ENCODE data around the gene TMEM80. TPM values are rescaled to one million over a fixed set of nuclear protein-coding genes. Genes with fewer than 3 reads are reported as not detected.

The TMEM80 gene
- total and polyA plus RNA-seq, 9 of the 15 experiments (the other 6 are each of a cell fraction or from before 2014, with no cell fraction given), result 5.1 to 30.1 (median 12.4) TPM

DNA sequence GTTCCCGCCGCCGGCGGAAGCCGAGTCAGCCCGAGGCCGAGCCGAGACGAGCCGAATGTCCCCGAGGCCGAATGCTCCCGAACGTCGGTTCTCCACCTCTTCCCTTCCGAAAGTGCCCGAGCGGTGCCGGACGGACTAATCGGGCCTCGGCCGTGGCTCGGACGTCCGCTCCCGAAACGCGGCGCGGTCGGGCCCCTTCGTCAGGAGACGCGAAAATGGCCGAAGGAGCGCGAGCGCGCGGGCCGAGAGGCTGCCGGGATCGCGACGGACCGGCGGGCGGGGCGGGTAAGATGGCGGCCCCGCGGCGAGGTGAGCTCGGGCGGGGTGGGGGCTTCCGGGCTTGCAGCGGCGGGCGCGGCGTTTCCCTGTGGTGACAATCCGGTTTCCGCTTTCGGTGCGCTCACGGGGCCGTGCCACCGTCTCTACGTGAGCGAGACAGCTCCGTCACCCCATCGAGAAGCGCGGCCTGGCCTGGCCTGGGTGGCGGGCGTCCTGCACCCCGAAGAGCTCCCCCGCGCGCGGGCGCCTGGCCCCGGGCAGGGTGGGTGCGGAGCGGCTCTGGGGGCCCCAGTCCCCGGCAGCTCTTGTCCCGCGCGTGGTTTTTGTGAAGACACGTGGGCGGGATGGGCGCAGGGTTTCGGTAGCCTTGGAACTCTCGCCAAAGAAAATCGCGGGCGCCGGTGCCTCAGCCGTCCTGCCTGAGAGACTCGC lies at the start of gene TMEM80 (continued):
- TF ChIP-seq, protein P1, sequence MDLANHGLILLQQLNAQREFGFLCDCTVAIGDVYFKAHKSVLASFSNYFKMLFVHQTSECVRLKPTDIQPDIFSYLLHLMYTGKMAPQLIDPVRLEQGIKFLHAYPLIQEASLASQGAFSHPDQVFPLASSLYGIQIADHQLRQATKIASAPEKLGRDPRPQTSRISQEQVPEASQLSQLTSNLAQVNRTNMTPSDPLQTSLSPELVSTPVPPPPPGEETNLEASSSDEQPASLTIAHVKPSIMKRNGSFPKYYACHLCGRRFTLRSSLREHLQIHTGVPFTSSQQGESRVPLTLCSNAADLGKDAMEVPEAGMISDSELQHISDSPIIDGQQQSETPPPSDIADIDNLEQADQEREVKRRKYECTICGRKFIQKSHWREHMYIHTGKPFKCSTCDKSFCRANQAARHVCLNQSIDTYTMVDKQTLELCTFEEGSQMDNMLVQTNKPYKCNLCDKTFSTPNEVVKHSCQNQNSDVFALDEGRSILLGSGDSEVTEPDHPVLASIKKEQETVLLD (IDR thresholded peaks at IDR 0.05), result no peak
- TF ChIP-seq CBX3 (IDR thresholded peaks at IDR 0.05; ENCODE audit: borderline replicate concordance in 1 of 2, low read length in 2 of 2) (no peak), ZNF79 (CRISPR knock-in tag; IDR thresholded peaks at IDR 0.05; ENCODE audit: low read depth) (no peak), SMC3 (conservative IDR thresholded peaks at IDR 0.05; ENCODE audit: insufficient read depth, low read depth, low read length) (no peak), NR2C1 (IDR thresholded peaks at IDR 0.05) (no peak), NR2C1 (tag; IDR thresholded peaks at IDR 0.05) (no peak), ZNF134 (CRISPR knock-in tag; conservative IDR thresholded peaks at IDR 0.05) (no peak), SRSF7 (optimal IDR thresholded peaks at IDR 0.05; ENCODE audit: low read depth, low read length) (no peak), NCOA6 (IDR thresholded peaks at IDR 0.05) (no peak), TBP (optimal IDR thresholded peaks at IDR 0.05; ENCODE audit: low read depth, low read length) (peak; percentile 57)
- TF ChIP-seq, protein P2, sequence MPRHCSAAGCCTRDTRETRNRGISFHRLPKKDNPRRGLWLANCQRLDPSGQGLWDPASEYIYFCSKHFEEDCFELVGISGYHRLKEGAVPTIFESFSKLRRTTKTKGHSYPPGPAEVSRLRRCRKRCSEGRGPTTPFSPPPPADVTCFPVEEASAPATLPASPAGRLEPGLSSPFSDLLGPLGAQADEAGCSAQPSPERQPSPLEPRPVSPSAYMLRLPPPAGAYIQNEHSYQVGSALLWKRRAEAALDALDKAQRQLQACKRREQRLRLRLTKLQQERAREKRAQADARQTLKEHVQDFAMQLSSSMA (CRISPR knock-in tag; IDR thresholded peaks at IDR 0.05), result 0 out of 2 replicates have a peak, but pooled peaks have one; percentile 46
- TF ChIP-seq, protein P3, sequence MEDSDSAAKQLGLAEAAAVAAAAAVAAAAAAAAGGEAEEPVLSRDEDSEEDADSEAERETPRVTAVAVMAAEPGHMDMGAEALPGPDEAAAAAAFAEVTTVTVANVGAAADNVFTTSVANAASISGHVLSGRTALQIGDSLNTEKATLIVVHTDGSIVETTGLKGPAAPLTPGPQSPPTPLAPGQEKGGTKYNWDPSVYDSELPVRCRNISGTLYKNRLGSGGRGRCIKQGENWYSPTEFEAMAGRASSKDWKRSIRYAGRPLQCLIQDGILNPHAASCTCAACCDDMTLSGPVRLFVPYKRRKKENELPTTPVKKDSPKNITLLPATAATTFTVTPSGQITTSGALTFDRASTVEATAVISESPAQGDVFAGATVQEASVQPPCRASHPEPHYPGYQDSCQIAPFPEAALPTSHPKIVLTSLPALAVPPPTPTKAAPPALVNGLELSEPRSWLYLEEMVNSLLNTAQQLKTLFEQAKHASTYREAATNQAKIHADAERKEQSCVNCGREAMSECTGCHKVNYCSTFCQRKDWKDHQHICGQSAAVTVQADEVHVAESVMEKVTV (CRISPR knock-in tag; IDR thresholded peaks at IDR 0.05), result peak; percentile 98
- TF ChIP-seq, protein P4, sequence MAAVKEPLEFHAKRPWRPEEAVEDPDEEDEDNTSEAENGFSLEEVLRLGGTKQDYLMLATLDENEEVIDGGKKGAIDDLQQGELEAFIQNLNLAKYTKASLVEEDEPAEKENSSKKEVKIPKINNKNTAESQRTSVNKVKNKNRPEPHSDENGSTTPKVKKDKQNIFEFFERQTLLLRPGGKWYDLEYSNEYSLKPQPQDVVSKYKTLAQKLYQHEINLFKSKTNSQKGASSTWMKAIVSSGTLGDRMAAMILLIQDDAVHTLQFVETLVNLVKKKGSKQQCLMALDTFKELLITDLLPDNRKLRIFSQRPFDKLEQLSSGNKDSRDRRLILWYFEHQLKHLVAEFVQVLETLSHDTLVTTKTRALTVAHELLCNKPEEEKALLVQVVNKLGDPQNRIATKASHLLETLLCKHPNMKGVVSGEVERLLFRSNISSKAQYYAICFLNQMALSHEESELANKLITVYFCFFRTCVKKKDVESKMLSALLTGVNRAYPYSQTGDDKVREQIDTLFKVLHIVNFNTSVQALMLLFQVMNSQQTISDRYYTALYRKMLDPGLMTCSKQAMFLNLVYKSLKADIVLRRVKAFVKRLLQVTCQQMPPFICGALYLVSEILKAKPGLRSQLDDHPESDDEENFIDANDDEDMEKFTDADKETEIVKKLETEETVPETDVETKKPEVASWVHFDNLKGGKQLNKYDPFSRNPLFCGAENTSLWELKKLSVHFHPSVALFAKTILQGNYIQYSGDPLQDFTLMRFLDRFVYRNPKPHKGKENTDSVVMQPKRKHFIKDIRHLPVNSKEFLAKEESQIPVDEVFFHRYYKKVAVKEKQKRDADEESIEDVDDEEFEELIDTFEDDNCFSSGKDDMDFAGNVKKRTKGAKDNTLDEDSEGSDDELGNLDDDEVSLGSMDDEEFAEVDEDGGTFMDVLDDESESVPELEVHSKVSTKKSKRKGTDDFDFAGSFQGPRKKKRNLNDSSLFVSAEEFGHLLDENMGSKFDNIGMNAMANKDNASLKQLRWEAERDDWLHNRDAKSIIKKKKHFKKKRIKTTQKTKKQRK (IDR thresholded peaks at IDR 0.05; ENCODE audit: borderline replicate concordance, low read depth, low read length), result no peak
- TF ChIP-seq, protein P5, sequence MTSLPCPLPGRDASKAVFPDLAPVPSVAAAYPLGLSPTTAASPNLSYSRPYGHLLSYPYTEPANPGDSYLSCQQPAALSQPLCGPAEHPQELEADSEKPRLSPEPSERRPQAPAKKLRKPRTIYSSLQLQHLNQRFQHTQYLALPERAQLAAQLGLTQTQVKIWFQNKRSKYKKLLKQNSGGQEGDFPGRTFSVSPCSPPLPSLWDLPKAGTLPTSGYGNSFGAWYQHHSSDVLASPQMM (CRISPR knock-in tag; IDR thresholded peaks at IDR 0.05), result no peak
- TF ChIP-seq, protein P6, sequence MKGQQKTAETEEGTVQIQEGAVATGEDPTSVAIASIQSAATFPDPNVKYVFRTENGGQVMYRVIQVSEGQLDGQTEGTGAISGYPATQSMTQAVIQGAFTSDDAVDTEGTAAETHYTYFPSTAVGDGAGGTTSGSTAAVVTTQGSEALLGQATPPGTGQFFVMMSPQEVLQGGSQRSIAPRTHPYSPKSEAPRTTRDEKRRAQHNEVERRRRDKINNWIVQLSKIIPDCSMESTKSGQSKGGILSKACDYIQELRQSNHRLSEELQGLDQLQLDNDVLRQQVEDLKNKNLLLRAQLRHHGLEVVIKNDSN (CRISPR knock-in tag; IDR thresholded peaks at IDR 0.05), result no peak
- TF ChIP-seq, protein P7, sequence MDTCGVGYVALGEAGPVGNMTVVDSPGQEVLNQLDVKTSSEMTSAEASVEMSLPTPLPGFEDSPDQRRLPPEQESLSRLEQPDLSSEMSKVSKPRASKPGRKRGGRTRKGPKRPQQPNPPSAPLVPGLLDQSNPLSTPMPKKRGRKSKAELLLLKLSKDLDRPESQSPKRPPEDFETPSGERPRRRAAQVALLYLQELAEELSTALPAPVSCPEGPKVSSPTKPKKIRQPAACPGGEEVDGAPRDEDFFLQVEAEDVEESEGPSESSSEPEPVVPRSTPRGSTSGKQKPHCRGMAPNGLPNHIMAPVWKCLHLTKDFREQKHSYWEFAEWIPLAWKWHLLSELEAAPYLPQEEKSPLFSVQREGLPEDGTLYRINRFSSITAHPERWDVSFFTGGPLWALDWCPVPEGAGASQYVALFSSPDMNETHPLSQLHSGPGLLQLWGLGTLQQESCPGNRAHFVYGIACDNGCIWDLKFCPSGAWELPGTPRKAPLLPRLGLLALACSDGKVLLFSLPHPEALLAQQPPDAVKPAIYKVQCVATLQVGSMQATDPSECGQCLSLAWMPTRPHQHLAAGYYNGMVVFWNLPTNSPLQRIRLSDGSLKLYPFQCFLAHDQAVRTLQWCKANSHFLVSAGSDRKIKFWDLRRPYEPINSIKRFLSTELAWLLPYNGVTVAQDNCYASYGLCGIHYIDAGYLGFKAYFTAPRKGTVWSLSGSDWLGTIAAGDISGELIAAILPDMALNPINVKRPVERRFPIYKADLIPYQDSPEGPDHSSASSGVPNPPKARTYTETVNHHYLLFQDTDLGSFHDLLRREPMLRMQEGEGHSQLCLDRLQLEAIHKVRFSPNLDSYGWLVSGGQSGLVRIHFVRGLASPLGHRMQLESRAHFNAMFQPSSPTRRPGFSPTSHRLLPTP (IDR thresholded peaks at IDR 0.05; ENCODE audit: borderline replicate concordance, extremely low read depth, insufficient read length), result no peak
